Activated T-cell treated with anti-CD3 and anti-CD28 coated beads, Interleukin-2, amount 50 U/mL, for 24 hours (primary cell): Measurements from ENCODE around the gene VPS72.

Experiments used
- DNase-seq: peaks from one replicate; pipeline ENCODE4 v3.0.0-alpha.2; 2020
- H3K27ac Mint-ChIP-seq: 2 replicates; pipeline ENCODE4 v1.8.0; 2020; ENCODE audit warnings: mild to moderate bottlenecking, mixed read lengths
- H3K27me3 Mint-ChIP-seq: 2 replicates; pipeline ENCODE4 v1.8.0; 2020; ENCODE audit warnings: mixed read lengths
- H3K36me3 Mint-ChIP-seq: 2 replicates; pipeline ENCODE4 v1.8.0; 2020; ENCODE audit warnings: low read depth, mixed read lengths
- H3K4me1 Mint-ChIP-seq: 2 replicates; pipeline ENCODE4 v1.8.0; 2020; ENCODE audit warnings: low read depth, mixed read lengths
- H3K4me3 Mint-ChIP-seq: 2 replicates; pipeline ENCODE4 v1.8.0; 2020; ENCODE audit warnings: mild to moderate bottlenecking, moderate library complexity, mixed read lengths
- H3K9me3 Mint-ChIP-seq: 2 replicates; pipeline ENCODE4 v1.8.0; 2020; ENCODE audit warnings: mixed read lengths

The VPS72 gene

GRCh38 chr1:151130987-151131586 lies 58.9 kb downstream of the VPS72 start:
- peak overlapping the region; percentile 64 for H3K4me3 Mint-ChIP-seq
- peaks cover 13% of the 10 kb centered on the region for H3K4me1 Mint-ChIP-seq
- peaks cover 9% of the 10 kb centered on the region for H3K27me3 Mint-ChIP-seq
- DNase-seq: peak; percentile 87
- H3K9me3 Mint-ChIP-seq: no peaks in the 10 kb centered on the region
- peak overlapping the region; percentile 87 for H3K27ac Mint-ChIP-seq
- H3K36me3 Mint-ChIP-seq: no peaks in the 10 kb centered on the region

GRCh38 chr1:151128800-151129199 lies 61.2 kb downstream of the VPS72 start:
- Mint-ChIP-seq H3K27ac (no peak overlapping the region), H3K27me3 (peaks cover 9% of the 10 kb centered on the region), H3K9me3 (no peaks in the 10 kb centered on the region), H3K4me3 (no peak overlapping the region), H3K4me1 (peaks cover 13% of the 10 kb centered on the region), H3K36me3 (peaks cover 5% of the 10 kb centered on the region)
- DNase-seq: no peak
